Liver (tissue), 3 donors: Measurements from ENCODE around the gene CCDC85A.

Experiments
- EGR1 ChIP-seq, 2 donors: IDR thresholded peaks; 2 replicates each; pipeline ENCODE4 v1.6.1; 2016 to 2018; ENCODE audit warnings: antibody characterized with exemption in 2 of 2, low read depth in 2 of 2
- TAF1 ChIP-seq: conservative IDR thresholded peaks from 2 replicates; pipeline ENCODE4 v1.6.1; 2016; ENCODE audit warnings: antibody characterized with exemption, mild to moderate bottlenecking
- TF ChIP-seq, protein P1 (sequence below): fragments of 150-350 bp; IDR thresholded peaks from 2 replicates; pipeline ENCODE4 v1.5.1; 2017; ENCODE audit warnings: improper control_type of control experiment, low read depth, low read length; ENCODE audit not compliant: missing input control
- TF ChIP-seq, protein P2 (sequence below): IDR thresholded peaks from 2 replicates; pipeline ENCODE4 v1.6.1; 2016; ENCODE audit warnings: antibody characterized with exemption, mild to moderate bottlenecking
- donor health status: healthy.
- donor health status: healthy.

DNA sequence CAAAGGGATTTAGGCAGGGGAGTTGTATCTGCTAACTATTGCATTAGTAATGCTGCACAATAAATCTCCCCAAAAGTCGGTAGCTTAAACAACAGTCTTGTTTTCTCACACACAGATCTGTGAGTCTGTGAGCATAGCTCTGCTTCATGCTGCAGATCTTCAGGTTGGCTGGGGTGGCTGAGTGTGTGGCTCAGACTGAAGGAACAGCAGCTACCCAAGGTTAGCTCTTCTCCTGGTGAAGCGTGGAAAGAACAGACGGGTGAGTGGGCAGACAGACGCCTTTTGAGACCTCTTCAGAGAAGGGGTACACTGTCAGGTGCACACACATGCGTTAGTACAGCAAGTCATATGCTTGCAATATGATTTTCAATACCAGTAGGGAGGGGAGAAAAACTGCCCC is 3.9 kb upstream of the CCDC85A start:
- TF ChIP-seq, protein P1, sequence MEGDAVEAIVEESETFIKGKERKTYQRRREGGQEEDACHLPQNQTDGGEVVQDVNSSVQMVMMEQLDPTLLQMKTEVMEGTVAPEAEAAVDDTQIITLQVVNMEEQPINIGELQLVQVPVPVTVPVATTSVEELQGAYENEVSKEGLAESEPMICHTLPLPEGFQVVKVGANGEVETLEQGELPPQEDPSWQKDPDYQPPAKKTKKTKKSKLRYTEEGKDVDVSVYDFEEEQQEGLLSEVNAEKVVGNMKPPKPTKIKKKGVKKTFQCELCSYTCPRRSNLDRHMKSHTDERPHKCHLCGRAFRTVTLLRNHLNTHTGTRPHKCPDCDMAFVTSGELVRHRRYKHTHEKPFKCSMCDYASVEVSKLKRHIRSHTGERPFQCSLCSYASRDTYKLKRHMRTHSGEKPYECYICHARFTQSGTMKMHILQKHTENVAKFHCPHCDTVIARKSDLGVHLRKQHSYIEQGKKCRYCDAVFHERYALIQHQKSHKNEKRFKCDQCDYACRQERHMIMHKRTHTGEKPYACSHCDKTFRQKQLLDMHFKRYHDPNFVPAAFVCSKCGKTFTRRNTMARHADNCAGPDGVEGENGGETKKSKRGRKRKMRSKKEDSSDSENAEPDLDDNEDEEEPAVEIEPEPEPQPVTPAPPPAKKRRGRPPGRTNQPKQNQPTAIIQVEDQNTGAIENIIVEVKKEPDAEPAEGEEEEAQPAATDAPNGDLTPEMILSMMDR: no peak
- TF ChIP-seq EGR1 (IDR thresholded peaks at IDR 0.05; ENCODE audit: low read depth in 2 of 2): no peak
- no peak for TF ChIP-seq TAF1
- TF ChIP-seq, protein P2, sequence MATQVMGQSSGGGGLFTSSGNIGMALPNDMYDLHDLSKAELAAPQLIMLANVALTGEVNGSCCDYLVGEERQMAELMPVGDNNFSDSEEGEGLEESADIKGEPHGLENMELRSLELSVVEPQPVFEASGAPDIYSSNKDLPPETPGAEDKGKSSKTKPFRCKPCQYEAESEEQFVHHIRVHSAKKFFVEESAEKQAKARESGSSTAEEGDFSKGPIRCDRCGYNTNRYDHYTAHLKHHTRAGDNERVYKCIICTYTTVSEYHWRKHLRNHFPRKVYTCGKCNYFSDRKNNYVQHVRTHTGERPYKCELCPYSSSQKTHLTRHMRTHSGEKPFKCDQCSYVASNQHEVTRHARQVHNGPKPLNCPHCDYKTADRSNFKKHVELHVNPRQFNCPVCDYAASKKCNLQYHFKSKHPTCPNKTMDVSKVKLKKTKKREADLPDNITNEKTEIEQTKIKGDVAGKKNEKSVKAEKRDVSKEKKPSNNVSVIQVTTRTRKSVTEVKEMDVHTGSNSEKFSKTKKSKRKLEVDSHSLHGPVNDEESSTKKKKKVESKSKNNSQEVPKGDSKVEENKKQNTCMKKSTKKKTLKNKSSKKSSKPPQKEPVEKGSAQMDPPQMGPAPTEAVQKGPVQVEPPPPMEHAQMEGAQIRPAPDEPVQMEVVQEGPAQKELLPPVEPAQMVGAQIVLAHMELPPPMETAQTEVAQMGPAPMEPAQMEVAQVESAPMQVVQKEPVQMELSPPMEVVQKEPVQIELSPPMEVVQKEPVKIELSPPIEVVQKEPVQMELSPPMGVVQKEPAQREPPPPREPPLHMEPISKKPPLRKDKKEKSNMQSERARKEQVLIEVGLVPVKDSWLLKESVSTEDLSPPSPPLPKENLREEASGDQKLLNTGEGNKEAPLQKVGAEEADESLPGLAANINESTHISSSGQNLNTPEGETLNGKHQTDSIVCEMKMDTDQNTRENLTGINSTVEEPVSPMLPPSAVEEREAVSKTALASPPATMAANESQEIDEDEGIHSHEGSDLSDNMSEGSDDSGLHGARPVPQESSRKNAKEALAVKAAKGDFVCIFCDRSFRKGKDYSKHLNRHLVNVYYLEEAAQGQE: no peak
